NCI-H345 treated with DMSO at 0.1 percent for 48 hours (cell line): Measurements from ENCODE around the gene USP27X.

Source experiments
- DNase-seq: peaks from one replicate; lab custom pipeline; 2025; ENCODE audit not compliant: unreplicated experiment; lab: John Stamatoyannopoulos, UW

The USP27X gene

GRCh38 chrX:49880668-49881067 is 1.4 kb downstream of the USP27X start:
- DNase-seq: no peak

- no peak for DNase-seq
These were observed 5.1 kb downstream of the USP27X start for GRCh38 chrX:49884290-49884862.

GRCh38 chrX:49892542-49892941 is 13.3 kb downstream of the USP27X start:
- DNase-seq: no peak

GRCh38 chrX:49896951-49897350 is 17.7 kb downstream of the USP27X start:
- DNase-seq: no peak

- no peak for DNase-seq
These were observed 21.8 kb downstream of the USP27X start for GRCh38 chrX:49901048-49901447.

- no peak for DNase-seq
These were observed 31.1 kb downstream of the USP27X start for GRCh38 chrX:49910344-49910743.

- no peak for DNase-seq
These were observed 32.8 kb downstream of the USP27X start for GRCh38 chrX:49912086-49912485.

GRCh38 chrX:49912861-49913260 is 33.6 kb downstream of the USP27X start:
- DNase-seq: no peak

GRCh38 chrX:49915361-49916222 is 36.3 kb downstream of the USP27X start:
- peak; percentile 32 for DNase-seq

GRCh38 chrX:49919617-49920016 is 40.3 kb downstream of the USP27X start:
- no peak for DNase-seq

- no peak for DNase-seq
These were observed 41.8 kb downstream of the USP27X start for GRCh38 chrX:49921109-49921508.

GRCh38 chrX:49922291-49923241 is 43.3 kb downstream of the USP27X start, which contains the start of gene CLCN5:
CLCN5 (plus strand) TSS chrX:49922596; CDS start chrX:49925299, 2,703 bp downstream.
- peak; percentile 78 for DNase-seq

GRCh38 chrX:49925176-49925575 is 45.9 kb downstream of the USP27X start:
- no peak for DNase-seq

GRCh38 chrX:49930039-49930438 is 50.8 kb downstream of the USP27X start:
- no peak for DNase-seq
